Gastroesophageal sphincter (tissue), 3 donors: ENCODE measurements around the gene PCDHA6.

Source experiments
- CTCF ChIP-seq, 4 experiments: fragments of 200-600 bp in 2 of 4; fragments of 450-650 bp in 2 of 4; sonication (generic) in 1 of 4; IDR thresholded peaks; one replicate each; pipeline ENCODE4 v1.5.1; 2017 to 2019; ENCODE audit warnings: antibody characterized with exemption in 4 of 4, mild to moderate bottlenecking in 2 of 4, moderate library complexity in 2 of 4
- EP300 ChIP-seq: sonication (generic); formaldehyde crosslinking; IDR thresholded peaks from one replicate; pipeline ENCODE4 v1.6.1; 2017; ENCODE audit warnings: antibody characterized with exemption, mild to moderate bottlenecking

GRCh38 chr5:140827704-140828361, at the start of gene PCDHA6:
- TF ChIP-seq EP300 (no peak), CTCF (IDR thresholded peaks at IDR 0.05) (no peak)
